ENCODE data around the gene APOL6. TPM values are rescaled to one million over a fixed set of nuclear protein-coding genes. Genes with fewer than 3 reads are reported as not detected.

APOL6 gene
- total RNA-seq, 1 donor from 2014 or later = 20.9 TPM

GRCh38 chr22:35643991-35644390, 4.3 kb upstream of the APOL6 start:
- Histone ChIP-seq H3K36me3 (ENCODE audit: control insufficient read depth, insufficient read depth, low read length) (no peaks in the 10 kb centered on the region), H3K27me3 (ENCODE audit: control insufficient read depth, insufficient read depth, low read length) (peaks cover 2% of the 10 kb centered on the region), H3K4me3 (ENCODE audit: low read depth, low read length) (no peak overlapping the region)
- DNase-seq (ENCODE audit: low read depth) = no peak
- TF ChIP-seq CTCF (IDR thresholded peaks at IDR 0.05; ENCODE audit: insufficient read depth, low read length, poor library complexity, severe bottlenecking) = no peak

GRCh38 chr22:35645646-35646045, 2.6 kb upstream of the APOL6 start:
- DNase-seq (ENCODE audit: low read depth) = no peak
- TF ChIP-seq CTCF (IDR thresholded peaks at IDR 0.05; ENCODE audit: insufficient read depth, low read length, poor library complexity, severe bottlenecking) = no peak
- Histone ChIP-seq H3K27me3 (ENCODE audit: control insufficient read depth, insufficient read depth, low read length) (peaks cover 2% of the 10 kb centered on the region), H3K36me3 (ENCODE audit: control insufficient read depth, insufficient read depth, low read length) (no peaks in the 10 kb centered on the region), H3K4me3 (ENCODE audit: low read depth, low read length) (no peak overlapping the region)

- Histone ChIP-seq H3K27me3 (ENCODE audit: control insufficient read depth, insufficient read depth, low read length) (no peaks in the 10 kb centered on the region), H3K36me3 (ENCODE audit: control insufficient read depth, insufficient read depth, low read length) (no peaks in the 10 kb centered on the region), H3K4me3 (ENCODE audit: low read depth, low read length) (peak overlapping the region; percentile 51)
- DNase-seq (ENCODE audit: low read depth) = no peak
- TF ChIP-seq CTCF (IDR thresholded peaks at IDR 0.05; ENCODE audit: insufficient read depth, low read length, poor library complexity, severe bottlenecking) = no peak
Observed at GRCh38 chr22:35649026-35649553, 844 bp downstream of the APOL6 start.

- TF ChIP-seq CTCF (IDR thresholded peaks at IDR 0.05; ENCODE audit: insufficient read depth, low read length, poor library complexity, severe bottlenecking) = no peak
- Histone ChIP-seq H3K27me3 (ENCODE audit: control insufficient read depth, insufficient read depth, low read length) (no peaks in the 10 kb centered on the region), H3K4me3 (ENCODE audit: low read depth, low read length) (peak overlapping the region; percentile 3), H3K36me3 (ENCODE audit: control insufficient read depth, insufficient read depth, low read length) (no peaks in the 10 kb centered on the region)
- no peak for DNase-seq (ENCODE audit: low read depth)
Observed at GRCh38 chr22:35649636-35650250, 1.5 kb downstream of the APOL6 start.

- no peak overlapping the region for H3K4me3 ChIP-seq (ENCODE audit: low read depth, low read length)
- H3K27me3 ChIP-seq (ENCODE audit: control insufficient read depth, insufficient read depth, low read length) = no peaks in the 10 kb centered on the region
- H3K36me3 ChIP-seq (ENCODE audit: control insufficient read depth, insufficient read depth, low read length) = no peaks in the 10 kb centered on the region
- DNase-seq (ENCODE audit: low read depth) = no peak
- TF ChIP-seq CTCF (IDR thresholded peaks at IDR 0.05; ENCODE audit: insufficient read depth, low read length, poor library complexity, severe bottlenecking) = no peak
Observed at GRCh38 chr22:35651085-35651484, 2.8 kb downstream of the APOL6 start.

GRCh38 chr22:35653824-35654223, 5.6 kb downstream of the APOL6 start:
- DNase-seq (ENCODE audit: low read depth) = no peak
- no peak for TF ChIP-seq CTCF (IDR thresholded peaks at IDR 0.05; ENCODE audit: insufficient read depth, low read length, poor library complexity, severe bottlenecking)
- Histone ChIP-seq H3K4me3 (ENCODE audit: low read depth, low read length) (no peak overlapping the region), H3K36me3 (ENCODE audit: control insufficient read depth, insufficient read depth, low read length) (no peaks in the 10 kb centered on the region), H3K27me3 (ENCODE audit: control insufficient read depth, insufficient read depth, low read length) (no peaks in the 10 kb centered on the region)
